Measurements from ENCODE around the gene CEACAM5. TPM values are rescaled to one million over a fixed set of nuclear protein-coding genes. Genes with fewer than 3 reads are reported as not detected.

CEACAM5 gene
- total and polyA plus RNA-seq, 7 donors: 0.04 to 0.69 (median 0.69) TPM; not detected in 4

DNA sequence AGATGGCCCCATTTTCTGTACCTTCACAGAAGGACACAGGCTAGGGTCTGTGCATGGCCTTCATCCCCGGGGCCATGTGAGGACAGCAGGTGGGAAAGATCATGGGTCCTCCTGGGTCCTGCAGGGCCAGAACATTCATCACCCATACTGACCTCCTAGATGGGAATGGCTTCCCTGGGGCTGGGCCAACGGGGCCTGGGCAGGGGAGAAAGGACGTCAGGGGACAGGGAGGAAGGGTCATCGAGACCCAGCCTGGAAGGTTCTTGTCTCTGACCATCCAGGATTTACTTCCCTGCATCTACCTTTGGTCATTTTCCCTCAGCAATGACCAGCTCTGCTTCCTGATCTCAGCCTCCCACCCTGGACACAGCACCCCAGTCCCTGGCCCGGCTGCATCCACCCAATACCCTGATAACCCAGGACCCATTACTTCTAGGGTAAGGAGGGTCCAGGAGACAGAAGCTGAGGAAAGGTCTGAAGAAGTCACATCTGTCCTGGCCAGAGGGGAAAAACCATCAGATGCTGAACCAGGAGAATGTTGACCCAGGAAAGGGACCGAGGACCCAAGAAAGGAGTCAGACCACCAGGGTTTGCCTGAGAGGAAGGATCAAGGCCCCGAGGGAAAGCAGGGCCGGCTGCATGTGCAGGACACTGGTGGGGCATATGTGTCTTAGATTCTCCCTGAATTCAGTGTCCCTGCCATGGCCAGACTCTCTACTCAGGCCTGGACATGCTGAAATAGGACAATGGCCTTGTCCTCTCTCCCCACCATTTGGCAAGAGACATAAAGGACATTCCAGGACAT is 13.4 kb upstream of the CEACAM5 start:
- H3K27ac ChIP-seq: no peak overlapping the region
- no peaks in the 10 kb centered on the region for H3K9me3 ChIP-seq
- no peaks in the 10 kb centered on the region for H3K4me1 ChIP-seq
- WGBS, 3 donors: 58 to 71% (median 61%) methylated on average over 7 to 8 of the region's 8 CpGs
- peaks cover 0 to 4% (median 2%) of the 10 kb centered on the region in 3 donors for H3K27me3 ChIP-seq (ENCODE audit: insufficient read depth in 3 of 3, low read length in 2 of 3)
- intact Hi-C loops (cut with DNase I): no loop called here
- DNase-seq (no peak), ATAC-seq (no peak)
- no peaks in the 10 kb centered on the region for H3K36me3 ChIP-seq (ENCODE audit: insufficient read depth in 1 of 2, low read depth in 1 of 2)
- TF ChIP-seq CTCF (IDR thresholded peaks at IDR 0.05): no peak
- no peak overlapping the region for H3K4me3 ChIP-seq

GRCh38 chr19:41695745-41696144 is 12.7 kb upstream of the CEACAM5 start:
- no peaks in the 10 kb centered on the region for H3K36me3 ChIP-seq (ENCODE audit: insufficient read depth in 1 of 2, low read depth in 1 of 2)
- H3K4me3 ChIP-seq: no peak overlapping the region
- intact Hi-C loops (cut with DNase I): no loop called here
- WGBS, 3 donors: 43 to 53% (median 45%) methylated on average over 2 of the region's 2 CpGs
- no peaks in the 10 kb centered on the region for H3K9me3 ChIP-seq
- DNase-seq (no peak), ATAC-seq (no peak)
- no peaks in the 10 kb centered on the region for H3K4me1 ChIP-seq
- H3K27ac ChIP-seq: no peak overlapping the region
- TF ChIP-seq CTCF (IDR thresholded peaks at IDR 0.05): no peak
- H3K27me3 ChIP-seq (ENCODE audit: insufficient read depth in 3 of 3, low read length in 2 of 3): peaks cover 0 to 2% (median under 1%) of the 10 kb centered on the region in 3 donors

GRCh38 chr19:41696402-41697197 is 11.8 kb upstream of the CEACAM5 start:
- no peaks in the 10 kb centered on the region for H3K4me1 ChIP-seq
- no peak overlapping the region for H3K4me3 ChIP-seq
- DNase-seq (no peak), ATAC-seq (no peak)
- H3K27ac ChIP-seq: no peak overlapping the region
- peaks cover 0 to 2% (median 0%) of the 10 kb centered on the region in 3 donors for H3K27me3 ChIP-seq (ENCODE audit: insufficient read depth in 3 of 3, low read length in 2 of 3)
- 55 to 67% (median 60%) methylated on average over 7 of the region's 7 CpGs for WGBS, 3 donors
- intact Hi-C loops (cut with DNase I): no loop called here
- no peaks in the 10 kb centered on the region for H3K36me3 ChIP-seq (ENCODE audit: insufficient read depth in 1 of 2, low read depth in 1 of 2)
- no peak for TF ChIP-seq CTCF (IDR thresholded peaks at IDR 0.05)
- H3K9me3 ChIP-seq: no peaks in the 10 kb centered on the region

DNA sequence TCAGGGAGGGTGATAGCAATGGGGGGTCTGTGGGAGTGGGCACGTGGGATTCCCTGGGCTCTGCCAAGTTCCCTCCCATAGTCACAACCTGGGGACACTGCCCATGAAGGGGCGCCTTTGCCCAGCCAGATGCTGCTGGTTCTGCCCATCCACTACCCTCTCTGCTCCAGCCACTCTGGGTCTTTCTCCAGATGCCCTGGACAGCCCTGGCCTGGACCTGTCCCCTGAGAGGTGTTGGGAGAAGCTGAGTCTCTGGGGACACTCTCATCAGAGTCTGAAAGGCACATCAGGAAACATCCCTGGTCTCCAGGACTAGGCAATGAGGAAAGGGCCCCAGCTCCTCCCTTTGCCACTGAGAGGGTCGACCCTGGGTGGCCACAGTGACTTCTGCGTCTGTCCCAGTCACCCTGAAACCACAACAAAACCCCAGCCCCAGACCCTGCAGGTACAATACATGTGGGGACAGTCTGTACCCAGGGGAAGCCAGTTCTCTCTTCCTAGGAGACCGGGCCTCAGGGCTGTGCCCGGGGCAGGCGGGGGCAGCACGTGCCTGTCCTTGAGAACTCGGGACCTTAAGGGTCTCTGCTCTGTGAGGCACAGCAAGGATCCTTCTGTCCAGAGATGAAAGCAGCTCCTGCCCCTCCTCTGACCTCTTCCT is 11.1 kb upstream of the CEACAM5 start:
- H3K27me3 ChIP-seq (ENCODE audit: insufficient read depth in 3 of 3, low read length in 2 of 3): no peaks in the 10 kb centered on the region
- WGBS, 3 donors: 53 to 60% (median 54%) methylated on average over 9 of the region's 9 CpGs
- DNase-seq: no peak
- intact Hi-C loops (cut with DNase I): no loop called here
- H3K4me1 ChIP-seq: no peaks in the 10 kb centered on the region
- no peak overlapping the region for H3K27ac ChIP-seq
- no peak overlapping the region for H3K4me3 ChIP-seq
- no peak for TF ChIP-seq CTCF (IDR thresholded peaks at IDR 0.05)
- H3K36me3 ChIP-seq (ENCODE audit: insufficient read depth in 1 of 2, low read depth in 1 of 2): no peaks in the 10 kb centered on the region
- ATAC-seq: no peak
- H3K9me3 ChIP-seq: no peaks in the 10 kb centered on the region
